PFSK-1 (cell line): ENCODE data around the gene HASPIN.

ENCODE experiments used
- FOXP2 ChIP-seq: optimal IDR thresholded peaks from 2 replicates; pipeline ENCODE3; 2011; ENCODE audit warnings: borderline replicate concordance, control low read depth, inconsistent platforms; ENCODE audit not compliant: insufficient read depth; ENCODE audit errors: extremely low read length, extremely low read depth
- POLR2AphosphoS5 ChIP-seq: IDR thresholded peaks from 2 replicates; pipeline ENCODE4 v1.6.1; 2012; ENCODE audit warnings: low read depth, mild to moderate bottlenecking, control low read depth, low read length, moderate library complexity
- REST ChIP-seq, 2 experiments: IDR thresholded peaks; 2 replicates each; pipeline versions ENCODE4 v1.6.1 to v1.8.0; 2011 to 2012; ENCODE audit warnings: low read depth in 2 of 2, low read length in 2 of 2, control low read depth in 1 of 2, inconsistent platforms in 1 of 2, mild to moderate bottlenecking in 1 of 2, moderate library complexity in 1 of 2; ENCODE audit not compliant: insufficient read depth in 1 of 2
- SIN3A ChIP-seq: IDR thresholded peaks from 2 replicates; pipeline ENCODE4 v1.6.1; 2012; ENCODE audit warnings: mild to moderate bottlenecking, low read length, moderate library complexity, borderline replicate concordance; ENCODE audit not compliant: insufficient read depth
- TAF1 ChIP-seq: IDR thresholded peaks from 2 replicates; pipeline ENCODE4 v1.6.1; 2012; ENCODE audit warnings: low read length, control low read depth, borderline replicate concordance; ENCODE audit not compliant: insufficient read depth

Gene HASPIN

GRCh38 chr17:3719265-3719664 lies 4.4 kb upstream of the HASPIN start:
- no peak for TF ChIP-seq SIN3A
- no peak for TF ChIP-seq TAF1

GRCh38 chr17:3722716-3723115 lies 987 bp upstream of the HASPIN start:
- TF ChIP-seq SIN3A: no peak
- no peak for TF ChIP-seq POLR2AphosphoS5
- TF ChIP-seq TAF1: no peak
- no peak for TF ChIP-seq REST (IDR thresholded peaks at IDR 0.05; ENCODE audit: insufficient read depth in 1 of 2, low read depth in 2 of 2, low read length in 2 of 2)
- no peak for TF ChIP-seq FOXP2

GRCh38 chr17:3723188-3723555 lies 531 bp upstream of the HASPIN start:
- no peak for TF ChIP-seq SIN3A
- no peak for TF ChIP-seq FOXP2
- TF ChIP-seq POLR2AphosphoS5: no peak
- TF ChIP-seq TAF1: no peak
- TF ChIP-seq REST (IDR thresholded peaks at IDR 0.05; ENCODE audit: insufficient read depth in 1 of 2, low read depth in 2 of 2, low read length in 2 of 2): no peak

GRCh38 chr17:3724378-3725077 lies 825 bp downstream of the HASPIN start:
- TF ChIP-seq TAF1 (peak; percentile 60; the same call in 1 of the 2 replicates), FOXP2 (peak; percentile 18), SIN3A (no peak)

GRCh38 chr17:3727041-3727440 lies 3.3 kb downstream of the HASPIN start:
- TF ChIP-seq SIN3A: no peak
- TF ChIP-seq REST (IDR thresholded peaks at IDR 0.05; ENCODE audit: insufficient read depth in 1 of 2, low read depth in 2 of 2, low read length in 2 of 2): no peak
- TF ChIP-seq TAF1: no peak
- no peak for TF ChIP-seq POLR2AphosphoS5
- TF ChIP-seq FOXP2: no peak

GRCh38 chr17:3729881-3730280 lies 6.2 kb downstream of the HASPIN start:
- no peak for TF ChIP-seq REST (IDR thresholded peaks at IDR 0.05; ENCODE audit: insufficient read depth in 1 of 2, low read depth in 2 of 2, low read length in 2 of 2)
- TF ChIP-seq POLR2AphosphoS5: no peak
- TF ChIP-seq FOXP2: no peak
- no peak for TF ChIP-seq TAF1
- no peak for TF ChIP-seq SIN3A
